ENCODE measurements around the gene DCLK1. TPM values are rescaled to one million over a fixed set of nuclear protein-coding genes. Genes with fewer than 3 reads are reported as not detected.

The DCLK1 gene
- total RNA-seq, 1 experiment from 2014 or later = not detected

DNA sequence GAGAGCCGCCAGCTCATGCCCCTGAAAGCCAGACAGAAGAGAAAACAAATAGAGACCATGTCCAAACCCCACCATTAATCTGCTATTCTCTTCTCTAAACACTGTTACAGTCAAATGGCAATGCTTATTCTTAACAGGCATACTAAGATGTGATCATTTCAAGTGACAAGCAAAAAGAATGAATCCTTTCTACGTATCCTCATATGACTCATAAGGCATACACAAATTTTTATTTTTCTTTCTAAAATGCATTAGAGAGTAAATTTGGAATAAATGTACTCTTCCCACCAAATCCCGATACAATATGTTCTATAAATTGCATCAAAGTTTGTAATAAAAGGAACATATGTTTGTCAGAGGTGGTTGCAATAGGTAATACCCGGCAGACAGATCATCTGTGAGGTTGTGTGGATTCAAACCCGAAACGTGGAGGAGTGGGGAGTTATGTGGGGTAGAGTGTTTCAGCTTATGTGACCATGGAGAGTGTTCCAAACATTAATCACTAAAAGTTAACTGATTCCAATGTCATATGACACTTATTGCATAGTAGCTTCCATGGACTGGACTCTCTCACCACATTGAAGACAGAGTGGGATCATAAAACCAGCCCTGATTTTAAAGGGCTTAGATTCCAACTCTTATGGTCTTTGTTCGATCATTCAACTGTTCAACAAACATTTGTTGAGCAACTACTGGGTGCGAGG lies 213.1 kb downstream of the DCLK1 start:
- CTCF ChIA-PET = interaction anchor here (0.6 kb wide), 1 partner anchor 189 kb away, joined by 10 read pairs; no protein-coding TSS in a partner anchor
- ATAC-seq (no peak), DNase-seq (ENCODE audit: low read depth, low spot score) (no peak)
- Histone ChIP-seq H3K9me3 (ENCODE audit: control insufficient read depth, insufficient read depth, low read depth, low read length) (no peaks in the 10 kb centered on the region), H3K27me3 (ENCODE audit: control insufficient read depth, insufficient read depth, low read length) (no peaks in the 10 kb centered on the region), H3K36me3 (ENCODE audit: control insufficient read depth, insufficient read depth, low read length) (no peaks in the 10 kb centered on the region), H3K4me1 (ENCODE audit: control insufficient read depth, insufficient read depth, low read length) (no peaks in the 10 kb centered on the region), H3K27ac (ENCODE audit: low read length) (no peak overlapping the region), H3K4me3 (ENCODE audit: low read depth in 2 of 2, low read length in 2 of 2) (no peak overlapping the region)
- TF ChIP-seq TCF7L2 (IDR thresholded peaks at IDR 0.05; ENCODE audit: low read depth, low read length) = no peak
- TF ChIP-seq CTCF (IDR thresholded peaks at IDR 0.05) = no peak
- TF ChIP-seq POLR2AphosphoS5 (IDR thresholded peaks at IDR 0.05; ENCODE audit: low read depth, low read length) = no peak
- no peak for TF ChIP-seq SIN3A (IDR thresholded peaks at IDR 0.05; ENCODE audit: borderline replicate concordance, insufficient read depth, low read depth, low read length)
- BruUV-seq (replicated peaks) = no TSS peak
- POLR2A ChIA-PET = no interaction called here
- intact Hi-C loops (cut with micrococcal nuclease; ENCODE audit: unreplicated experiment) (no loop called here), in situ Hi-C loops (cut with HindIII; ENCODE audit: low pct_unique_long_range_greater_than_20kb, low sequenced_read_pairs) (no loop called here)

DNA sequence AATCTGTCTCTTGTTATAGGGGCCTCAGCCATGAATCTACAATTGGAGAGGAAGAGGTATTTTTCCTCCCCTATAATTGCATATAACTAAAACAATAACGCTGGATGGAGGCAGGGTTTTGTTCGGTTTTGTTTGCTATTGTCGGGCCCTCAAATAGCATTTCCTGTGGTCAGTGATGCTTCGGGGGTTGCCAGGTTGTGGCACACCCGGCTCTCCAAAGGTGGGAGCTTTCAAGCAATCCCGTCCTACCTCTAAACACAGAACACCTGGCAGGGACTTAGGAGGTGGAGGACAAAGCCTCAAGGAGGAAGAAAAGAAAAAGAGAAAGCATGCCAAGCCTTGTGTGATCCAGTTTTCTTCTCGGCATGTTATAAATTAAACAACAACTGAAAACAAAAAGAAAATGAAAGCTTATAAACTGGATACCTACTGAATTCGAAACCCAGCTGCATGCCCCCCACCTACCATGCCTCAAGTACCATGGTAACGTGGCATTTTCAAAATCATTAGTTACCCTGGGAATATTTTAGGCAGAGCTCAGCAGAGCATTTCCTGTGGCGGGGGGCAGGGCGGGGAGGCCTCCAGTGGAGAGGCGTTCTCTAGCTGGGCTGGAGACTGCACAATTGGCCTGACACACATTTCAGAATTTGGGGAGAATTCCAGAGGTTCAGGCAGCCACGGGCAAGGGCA lies 213.8 kb downstream of the DCLK1 start:
- Histone ChIP-seq H3K36me3 (ENCODE audit: control insufficient read depth, insufficient read depth, low read length) (no peaks in the 10 kb centered on the region), H3K4me1 (ENCODE audit: control insufficient read depth, insufficient read depth, low read length) (no peaks in the 10 kb centered on the region), H3K27me3 (ENCODE audit: control insufficient read depth, insufficient read depth, low read length) (no peaks in the 10 kb centered on the region), H3K4me3 (ENCODE audit: low read depth in 2 of 2, low read length in 2 of 2) (no peak overlapping the region), H3K27ac (ENCODE audit: low read length) (no peak overlapping the region), H3K9me3 (ENCODE audit: control insufficient read depth, insufficient read depth, low read depth, low read length) (no peaks in the 10 kb centered on the region)
- intact Hi-C loops (cut with micrococcal nuclease; ENCODE audit: unreplicated experiment) (no loop called here), in situ Hi-C loops (cut with HindIII; ENCODE audit: low pct_unique_long_range_greater_than_20kb, low sequenced_read_pairs) (no loop called here)
- BruUV-seq (replicated peaks) = no TSS peak
- TF ChIP-seq, protein P1, sequence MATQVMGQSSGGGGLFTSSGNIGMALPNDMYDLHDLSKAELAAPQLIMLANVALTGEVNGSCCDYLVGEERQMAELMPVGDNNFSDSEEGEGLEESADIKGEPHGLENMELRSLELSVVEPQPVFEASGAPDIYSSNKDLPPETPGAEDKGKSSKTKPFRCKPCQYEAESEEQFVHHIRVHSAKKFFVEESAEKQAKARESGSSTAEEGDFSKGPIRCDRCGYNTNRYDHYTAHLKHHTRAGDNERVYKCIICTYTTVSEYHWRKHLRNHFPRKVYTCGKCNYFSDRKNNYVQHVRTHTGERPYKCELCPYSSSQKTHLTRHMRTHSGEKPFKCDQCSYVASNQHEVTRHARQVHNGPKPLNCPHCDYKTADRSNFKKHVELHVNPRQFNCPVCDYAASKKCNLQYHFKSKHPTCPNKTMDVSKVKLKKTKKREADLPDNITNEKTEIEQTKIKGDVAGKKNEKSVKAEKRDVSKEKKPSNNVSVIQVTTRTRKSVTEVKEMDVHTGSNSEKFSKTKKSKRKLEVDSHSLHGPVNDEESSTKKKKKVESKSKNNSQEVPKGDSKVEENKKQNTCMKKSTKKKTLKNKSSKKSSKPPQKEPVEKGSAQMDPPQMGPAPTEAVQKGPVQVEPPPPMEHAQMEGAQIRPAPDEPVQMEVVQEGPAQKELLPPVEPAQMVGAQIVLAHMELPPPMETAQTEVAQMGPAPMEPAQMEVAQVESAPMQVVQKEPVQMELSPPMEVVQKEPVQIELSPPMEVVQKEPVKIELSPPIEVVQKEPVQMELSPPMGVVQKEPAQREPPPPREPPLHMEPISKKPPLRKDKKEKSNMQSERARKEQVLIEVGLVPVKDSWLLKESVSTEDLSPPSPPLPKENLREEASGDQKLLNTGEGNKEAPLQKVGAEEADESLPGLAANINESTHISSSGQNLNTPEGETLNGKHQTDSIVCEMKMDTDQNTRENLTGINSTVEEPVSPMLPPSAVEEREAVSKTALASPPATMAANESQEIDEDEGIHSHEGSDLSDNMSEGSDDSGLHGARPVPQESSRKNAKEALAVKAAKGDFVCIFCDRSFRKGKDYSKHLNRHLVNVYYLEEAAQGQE (IDR thresholded peaks at IDR 0.05; ENCODE audit: insufficient read depth in 1 of 2, low read depth in 2 of 2, low read length in 1 of 2) = no peak
- DNase-seq (ENCODE audit: low read depth, low spot score) (no peak), ATAC-seq (no peak)
- ChIA-PET POLR2A (no interaction called here), CTCF (no interaction called here)

- in situ Hi-C loops (cut with HindIII; ENCODE audit: low pct_unique_long_range_greater_than_20kb, low sequenced_read_pairs) = no loop called here
- Histone ChIP-seq H3K4me3 (ENCODE audit: low read depth in 2 of 2, low read length in 2 of 2) (no peak overlapping the region), H3K4me1 (ENCODE audit: control insufficient read depth, insufficient read depth, low read length) (no peaks in the 10 kb centered on the region), H3K27me3 (ENCODE audit: control insufficient read depth, insufficient read depth, low read length) (no peaks in the 10 kb centered on the region), H3K27ac (ENCODE audit: low read length) (no peak overlapping the region), H3K36me3 (ENCODE audit: control insufficient read depth, insufficient read depth, low read length) (no peaks in the 10 kb centered on the region), H3K9me3 (ENCODE audit: control insufficient read depth, insufficient read depth, low read depth, low read length) (no peaks in the 10 kb centered on the region)
- POLR2A ChIA-PET = no interaction called here
- CTCF ChIA-PET = no interaction called here
- no peak for TF ChIP-seq POLR2AphosphoS5 (IDR thresholded peaks at IDR 0.05; ENCODE audit: low read depth, low read length)
- no peak for TF ChIP-seq TCF7L2 (IDR thresholded peaks at IDR 0.05; ENCODE audit: low read depth, low read length)
- no peak for DNase-seq (ENCODE audit: low read depth, low spot score)
- intact Hi-C loops (cut with micrococcal nuclease; ENCODE audit: unreplicated experiment) = no loop called here
- ATAC-seq = no peak
- BruUV-seq (replicated peaks) = no TSS peak
These were observed 215.0 kb downstream of the DCLK1 start for GRCh38 chr13:35916146-35916545.
